SK-N-SH treated with all-trans-retinoic acid at 6 μM for 48 hours (cell line): ENCODE measurements around the gene HTN1.

Experiments
- ARNTL ChIP-seq: fragments of 450-650 bp; formaldehyde crosslinking; IDR thresholded peaks from 2 replicates; pipeline ENCODE4 v1.5.0; 2020; ENCODE audit warnings: low read depth, mild to moderate bottlenecking, moderate library complexity, borderline replicate concordance
- ESRRG ChIP-seq: fragments of 250-450 bp; sonication (Bioruptor Pico); IDR thresholded peaks from 2 replicates; pipeline ENCODE4 v1.6.1; 2021; ENCODE audit warnings: mild to moderate bottlenecking
- GLIS3 ChIP-seq: fragments of 250-450 bp; sonication (Bioruptor Pico); IDR thresholded peaks from 2 replicates; pipeline ENCODE4 v1.5.0; 2020; ENCODE audit warnings: mild to moderate bottlenecking, moderate library complexity
- OSR1 ChIP-seq: fragments of 250-450 bp; sonication (Bioruptor Pico); IDR thresholded peaks from 2 replicates; pipeline ENCODE4 v1.8.0; 2022; ENCODE audit warnings: moderate library complexity, mild to moderate bottlenecking, inconsistent platforms
- PATZ1 ChIP-seq: fragments of 250-450 bp; sonication (Bioruptor Pico); IDR thresholded peaks from 2 replicates; pipeline ENCODE4 v1.8.0; 2020; ENCODE audit warnings: mild to moderate bottlenecking, moderate library complexity, borderline replicate concordance
- RARB ChIP-seq: fragments of 250-450 bp; sonication (Bioruptor Pico); IDR thresholded peaks from 2 replicates; pipeline ENCODE4 v1.8.0; 2021; ENCODE audit warnings: mild to moderate bottlenecking, moderate library complexity
- TCF4 ChIP-seq: fragments of 250-450 bp; sonication (Bioruptor Pico); IDR thresholded peaks from 2 replicates; pipeline ENCODE4 v1.8.0; 2021; ENCODE audit warnings: mild to moderate bottlenecking, moderate library complexity, borderline replicate concordance
- ZFP3 ChIP-seq: fragments of 250-450 bp; sonication (Bioruptor Pico); IDR thresholded peaks from 2 replicates; pipeline ENCODE4 v1.5.0; 2020; ENCODE audit warnings: mild to moderate bottlenecking, moderate library complexity
- ZFP30 ChIP-seq: fragments of 450-650 bp; formaldehyde crosslinking; IDR thresholded peaks from 2 replicates; pipeline ENCODE4 v1.5.0; 2022; ENCODE audit warnings: mild to moderate bottlenecking, moderate library complexity
- ZNF8 ChIP-seq: fragments of 450-650 bp; formaldehyde crosslinking; IDR thresholded peaks from 2 replicates; pipeline ENCODE4 v1.5.0; 2020; ENCODE audit warnings: mild to moderate bottlenecking, moderate library complexity

- TF ChIP-seq ZNF8 (no peak), OSR1 (CRISPR knock-in tag) (no peak), ZFP30 (CRISPR knock-in tag) (no peak), PATZ1 (CRISPR knock-in tag) (no peak), ARNTL (CRISPR knock-in tag) (no peak), GLIS3 (CRISPR knock-in tag) (no peak), ZFP3 (CRISPR knock-in tag) (no peak), RARB (CRISPR knock-in tag) (no peak), TCF4 (CRISPR knock-in tag) (no peak), ESRRG (CRISPR knock-in tag) (no peak)
Observed at GRCh38 chr4:70008771-70009170, 41.5 kb upstream of the HTN1 start.
